Erythroblast (primary cell): ENCODE data around the gene GNS.

Source experiments
- DNase-seq, 2 experiments: peaks; one replicate each; lab custom pipeline; 2025; lab: John Stamatoyannopoulos, UW
- GATA1 ChIP-seq: IDR thresholded peaks from 2 replicates; pipeline ENCODE4 v1.6.1; 2011; ENCODE audit warnings: low read depth, mild to moderate bottlenecking, control low read depth, low read length, moderate library complexity
- POLR2A ChIP-seq: IDR thresholded peaks from 2 replicates; pipeline ENCODE4 v1.6.1; 2011; ENCODE audit warnings: mild to moderate bottlenecking, low read length

Gene GNS

DNA sequence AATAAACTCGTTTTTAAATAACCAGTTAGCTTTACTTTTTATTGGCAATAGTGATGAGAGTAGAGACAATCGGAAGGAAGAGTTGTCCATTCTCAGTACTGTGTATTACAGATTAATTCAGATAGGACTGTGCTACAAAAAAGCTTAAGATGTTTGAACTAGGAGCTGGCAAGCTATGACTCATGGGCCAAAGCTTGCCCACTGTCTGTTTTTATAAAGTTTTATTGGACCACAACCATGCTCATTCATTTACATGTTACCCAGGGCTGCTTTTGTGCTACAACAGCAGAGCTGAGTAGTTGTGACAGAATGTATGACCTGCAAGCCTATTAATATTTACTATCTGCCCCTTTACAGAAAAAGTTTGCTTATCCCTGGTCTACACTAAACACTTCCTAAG is 19.4 kb downstream of the GNS start:
- no peak for DNase-seq
- TF ChIP-seq POLR2A (no peak), GATA1 (no peak)

DNA sequence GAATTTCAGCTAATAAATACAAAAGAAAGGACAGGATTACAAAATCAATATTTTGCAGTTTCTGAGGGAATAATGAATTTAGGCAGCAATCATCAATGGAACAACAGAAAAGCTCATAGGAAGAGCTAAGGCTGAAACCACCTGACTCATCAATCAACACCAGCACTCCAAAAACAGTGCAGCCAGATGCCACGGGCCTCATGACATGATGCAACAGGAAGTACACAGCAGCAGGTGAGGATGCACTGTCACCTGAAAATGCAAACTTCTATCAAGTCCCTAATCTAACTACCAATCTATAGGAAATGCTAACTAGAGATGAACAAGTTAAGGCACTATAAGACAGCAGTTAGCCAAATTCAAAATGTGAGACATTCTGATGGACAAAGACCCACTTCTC is 21.7 kb downstream of the GNS start:
- DNase-seq = peak in 1 of 2 experiments; percentile 8
- TF ChIP-seq POLR2A (no peak), GATA1 (no peak)

DNA sequence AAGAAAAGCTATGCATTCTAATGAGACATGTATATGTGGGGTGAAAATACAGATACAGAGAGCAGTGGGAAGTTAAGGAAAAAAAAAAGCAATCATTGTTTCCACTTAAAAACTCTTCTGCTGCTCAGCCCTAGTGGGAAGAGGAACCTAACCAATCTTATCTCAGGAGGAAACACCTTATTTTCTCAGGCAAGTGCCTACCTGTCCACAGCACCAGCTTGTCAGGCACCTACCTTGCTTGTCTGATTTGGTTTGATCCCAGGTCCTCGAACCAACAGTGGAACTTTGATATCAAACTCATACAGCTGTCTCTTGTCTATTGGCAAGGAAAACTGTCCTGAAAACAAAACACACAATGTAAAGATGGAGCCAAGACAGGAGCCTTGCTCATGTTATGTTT is 22.4 kb downstream of the GNS start:
- DNase-seq = no peak
- no peak for TF ChIP-seq POLR2A
- TF ChIP-seq GATA1 = no peak

DNA sequence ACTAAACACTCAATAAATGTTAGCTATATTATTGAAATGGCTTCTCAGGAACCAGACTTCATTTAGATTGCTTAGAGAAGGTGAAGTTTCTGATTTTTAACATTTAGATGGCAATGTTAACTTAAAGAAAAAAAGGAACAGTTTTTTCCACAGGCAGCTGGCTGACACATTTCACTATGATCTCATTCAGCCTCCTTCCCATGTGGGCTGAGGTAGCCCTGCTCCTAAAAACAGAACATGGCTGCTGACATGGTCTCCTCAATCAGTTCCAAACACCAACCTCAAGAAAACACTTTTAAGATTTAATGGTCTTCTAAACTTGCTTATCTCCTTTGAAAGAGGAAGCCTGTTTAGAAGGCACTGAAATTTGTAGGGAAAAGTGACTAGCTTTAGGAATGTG is 23.8 kb downstream of the GNS start:
- DNase-seq = no peak
- no peak for TF ChIP-seq POLR2A
- no peak for TF ChIP-seq GATA1

DNA sequence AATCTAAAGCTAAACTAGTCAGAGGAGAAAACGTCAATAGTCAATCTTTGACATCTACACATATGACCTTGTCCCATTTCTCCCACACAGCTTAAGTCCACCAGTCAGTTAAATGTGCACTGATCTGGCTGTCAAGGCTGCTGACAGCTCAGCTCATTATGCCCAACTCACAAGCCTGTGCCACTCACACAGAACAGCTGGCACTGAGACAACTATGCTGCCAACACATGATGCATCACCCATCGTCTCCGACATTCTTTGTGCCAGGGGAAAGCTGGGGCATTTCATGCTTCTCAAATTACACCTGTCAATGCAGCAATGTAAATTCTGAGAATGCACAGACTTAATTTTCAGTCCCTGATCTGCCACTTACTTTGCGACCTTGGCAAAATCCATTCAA is 25.3 kb downstream of the GNS start:
- DNase-seq = no peak
- TF ChIP-seq POLR2A (no peak), GATA1 (no peak)

DNA sequence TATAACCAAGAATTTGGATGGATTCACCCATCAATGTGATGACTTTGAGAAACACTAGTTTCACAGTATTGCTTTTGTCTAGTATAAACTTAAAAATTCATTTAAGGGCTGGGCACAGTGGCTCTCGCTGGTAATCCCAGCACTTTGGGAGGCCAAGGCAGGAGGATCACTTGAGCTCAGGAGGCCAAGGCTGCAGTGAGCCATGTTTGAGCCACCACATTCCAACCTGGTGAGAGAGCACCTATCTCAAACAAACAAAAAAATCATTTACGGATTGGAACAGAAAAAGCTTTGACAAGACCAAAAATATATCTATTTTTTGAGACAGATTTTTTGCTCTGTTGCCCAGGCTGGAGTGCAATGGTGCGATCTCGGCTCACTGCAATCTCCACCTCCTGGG is 27.5 kb downstream of the GNS start:
- TF ChIP-seq GATA1 = no peak
- no peak for TF ChIP-seq POLR2A
- DNase-seq = no peak

DNA sequence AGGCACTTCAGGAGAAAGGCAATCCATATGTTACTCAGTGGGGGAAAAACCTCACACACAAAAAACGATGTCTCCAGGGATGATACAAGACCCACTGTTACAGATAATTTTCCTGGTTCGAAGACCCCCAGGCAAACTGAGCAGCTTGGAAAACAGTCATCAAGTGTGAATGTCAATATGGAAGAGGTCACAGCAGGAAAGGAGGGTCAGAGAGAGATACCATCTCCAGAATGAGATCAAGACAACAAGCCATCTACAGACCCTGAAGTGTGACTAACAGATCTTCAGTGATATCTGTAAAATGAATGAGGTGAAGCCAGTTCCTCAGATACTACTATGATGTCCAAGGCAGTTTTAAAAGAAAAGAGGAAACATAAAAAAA is 28.6 kb downstream of the GNS start:
- DNase-seq = peak in 1 of 2 experiments; percentile 28
- TF ChIP-seq GATA1 (no peak), POLR2A (no peak)

DNA sequence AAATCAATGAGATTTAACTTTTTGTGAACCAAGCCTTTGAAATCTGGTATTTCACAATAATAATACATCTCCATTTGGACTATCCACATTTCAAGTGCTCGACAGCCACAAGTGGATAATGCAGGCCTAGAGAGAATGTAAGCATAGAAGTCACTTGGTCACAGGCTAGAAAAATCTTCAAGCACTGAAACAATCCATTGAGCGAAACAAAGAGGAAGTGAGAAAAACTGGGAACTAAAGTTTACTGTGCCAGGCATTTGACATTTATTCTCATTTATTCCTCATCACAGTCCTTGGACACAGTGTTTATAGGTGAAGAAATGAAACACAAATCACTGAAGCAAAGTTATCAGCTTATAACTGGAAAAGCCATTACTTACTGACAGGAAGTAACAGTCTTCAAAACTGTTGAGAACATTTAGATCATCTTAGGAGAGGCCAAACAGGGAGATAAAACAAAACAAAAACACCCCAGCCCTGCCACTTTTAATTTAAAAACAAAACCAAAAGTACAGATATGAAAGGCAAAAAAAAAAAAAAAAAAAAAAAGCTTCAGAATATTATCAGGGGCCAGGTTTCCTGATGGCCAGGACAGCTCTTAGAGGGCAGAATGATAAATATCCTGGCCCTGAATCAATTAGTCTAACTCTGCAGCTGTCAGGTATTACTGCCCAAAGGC is 29.2 kb downstream of the GNS start:
- peak; percentile 15 to 28 for DNase-seq
- TF ChIP-seq GATA1 (no peak), POLR2A (no peak)

DNA sequence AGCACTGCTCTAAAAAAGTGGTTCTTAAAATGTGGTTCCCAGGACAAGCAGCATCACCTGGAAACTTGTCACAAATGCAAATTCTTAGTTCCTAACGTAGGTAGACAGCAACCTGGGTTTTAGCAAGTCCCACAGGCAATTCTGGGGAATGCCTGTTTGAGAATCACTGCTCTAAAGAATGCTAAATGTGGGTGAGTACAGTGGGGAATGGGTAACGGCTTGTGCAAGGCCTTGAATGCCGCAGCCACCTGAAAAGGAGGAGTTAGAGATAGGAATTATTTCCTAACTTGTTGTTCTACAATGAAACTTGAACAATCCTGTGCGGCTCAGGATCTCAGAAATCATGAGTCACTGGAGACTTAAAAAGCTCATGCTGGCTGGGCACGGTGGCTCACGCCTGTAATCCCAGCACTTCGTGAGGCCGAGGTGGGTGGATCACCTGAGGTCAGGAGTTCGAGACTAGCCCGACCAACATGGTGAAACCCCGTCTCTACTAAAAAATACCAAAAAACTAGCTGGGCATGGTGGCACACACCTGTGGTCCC is 34.9 kb downstream of the GNS start:
- TF ChIP-seq POLR2A (no peak), GATA1 (no peak)
- no peak for DNase-seq

DNA sequence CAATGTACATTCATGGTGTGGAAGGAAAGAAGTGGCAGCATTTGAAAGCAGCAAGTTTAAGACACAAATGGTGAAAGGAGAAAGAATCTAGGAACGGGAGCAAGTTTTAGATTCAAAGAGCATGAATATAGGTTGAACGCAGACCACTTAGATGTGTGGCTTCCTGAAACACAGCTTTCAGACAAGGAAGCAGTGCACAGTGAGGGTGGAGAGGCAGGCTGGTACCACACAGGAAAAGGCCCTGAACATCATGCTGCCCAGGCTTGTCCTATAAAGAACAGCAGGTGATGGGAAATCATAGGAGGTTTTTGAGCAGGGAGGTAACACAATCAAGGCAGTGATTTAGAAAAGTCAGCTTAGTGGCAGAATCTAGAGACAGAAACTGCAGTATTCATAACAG is 35.6 kb downstream of the GNS start:
- DNase-seq = no peak
- TF ChIP-seq POLR2A (no peak), GATA1 (no peak)

DNA sequence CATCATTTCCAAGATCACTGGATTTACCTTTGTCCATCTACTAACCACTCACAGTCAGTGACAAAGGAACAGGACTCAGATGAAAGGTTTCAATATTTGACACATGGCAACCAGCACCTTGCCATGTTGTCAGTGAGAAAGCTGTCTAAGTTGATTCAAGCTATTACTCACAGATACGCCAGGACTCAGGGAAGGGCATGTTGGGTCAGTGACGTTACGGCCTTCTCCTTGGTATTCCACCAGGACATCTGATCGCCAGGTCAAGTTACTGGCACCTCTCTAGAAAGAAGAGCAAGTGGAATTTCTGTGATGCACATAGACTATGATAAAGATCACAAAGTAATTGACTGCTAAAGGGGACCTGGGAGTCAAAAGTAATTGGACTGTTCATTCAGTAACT is 36.4 kb downstream of the GNS start:
- no peak for TF ChIP-seq POLR2A
- no peak for TF ChIP-seq GATA1
- DNase-seq = no peak

DNA sequence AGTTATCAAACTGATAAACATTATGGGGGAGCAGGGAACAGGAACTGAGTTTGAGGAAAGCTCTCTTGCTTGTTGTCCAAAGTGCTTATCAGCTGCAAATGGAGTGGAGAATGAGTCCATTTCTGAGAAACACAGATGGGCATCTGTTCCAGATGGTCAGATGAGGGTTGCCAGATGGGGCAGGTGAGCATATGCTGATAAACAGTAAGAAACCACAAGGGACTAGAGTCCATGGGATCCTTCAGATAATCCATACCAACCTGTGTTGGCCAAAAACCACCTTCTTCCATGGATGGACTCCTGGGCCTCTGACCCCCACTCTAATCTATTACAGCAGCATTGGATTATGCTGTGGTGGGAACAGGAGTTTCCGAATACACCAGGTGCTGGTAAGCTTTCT is 38.3 kb downstream of the GNS start:
- DNase-seq = peak; percentile 41 to 87
- no peak for TF ChIP-seq POLR2A
- no peak for TF ChIP-seq GATA1

DNA sequence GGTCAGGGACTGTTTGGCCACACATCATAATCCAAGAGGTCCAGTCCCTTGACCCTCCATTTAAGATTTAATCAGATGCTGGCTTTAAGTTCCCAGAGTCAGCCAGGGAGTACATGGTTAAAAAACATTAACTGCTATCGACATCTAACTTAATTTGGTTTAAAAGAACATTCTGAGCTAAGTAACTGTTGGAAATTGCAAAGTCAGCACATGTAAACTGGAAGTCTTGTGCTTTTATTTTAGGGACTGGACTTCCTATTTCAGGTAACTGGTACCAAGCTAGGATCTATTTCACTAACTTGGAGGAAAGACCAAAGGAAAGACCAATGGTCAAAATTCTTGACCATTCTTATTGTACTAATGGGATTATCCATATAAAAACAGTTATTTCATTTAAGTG is 40.6 kb downstream of the GNS start:
- TF ChIP-seq POLR2A (no peak), GATA1 (no peak)
- no peak for DNase-seq

DNA sequence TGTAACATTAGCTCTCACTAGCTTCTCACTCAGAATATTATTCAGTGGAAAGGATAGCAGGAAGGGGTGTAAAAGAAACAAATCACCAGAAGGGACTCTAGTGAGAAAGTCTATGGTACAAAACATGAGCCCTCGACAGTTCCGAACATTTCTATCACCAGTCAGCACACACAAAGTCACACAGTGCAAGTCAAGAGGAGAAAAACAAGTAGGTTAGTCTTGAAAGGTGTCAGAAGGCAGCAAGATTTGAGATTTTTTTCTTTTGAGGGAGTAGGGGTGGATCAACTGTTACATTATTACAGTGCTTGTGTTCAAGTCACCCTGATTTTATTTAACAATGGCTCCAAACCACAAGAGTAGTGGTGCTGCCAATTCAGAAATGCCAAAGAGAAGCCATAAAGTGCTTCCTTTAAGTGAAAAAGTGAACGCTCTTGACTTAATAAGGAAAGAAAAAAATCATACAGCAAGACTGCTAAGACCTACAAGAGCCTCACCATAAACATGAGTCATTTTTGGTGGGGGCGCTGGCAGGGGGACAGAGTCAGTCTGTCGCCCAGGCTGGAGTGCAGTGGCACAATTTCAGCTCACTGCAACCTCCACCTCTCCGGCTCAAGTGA is 42.3 kb downstream of the GNS start:
- TF ChIP-seq POLR2A (no peak), GATA1 (no peak)
- no peak for DNase-seq
